SKM-1 treated with dmso at 0.1 percent for 144 hours (cell line): ENCODE measurements around the gene TXNL4B.

ENCODE experiments used
- DNase-seq: peaks from one replicate; lab custom pipeline; 2025; ENCODE audit not compliant: unreplicated experiment; lab: John Stamatoyannopoulos, UW

The TXNL4B gene

DNA sequence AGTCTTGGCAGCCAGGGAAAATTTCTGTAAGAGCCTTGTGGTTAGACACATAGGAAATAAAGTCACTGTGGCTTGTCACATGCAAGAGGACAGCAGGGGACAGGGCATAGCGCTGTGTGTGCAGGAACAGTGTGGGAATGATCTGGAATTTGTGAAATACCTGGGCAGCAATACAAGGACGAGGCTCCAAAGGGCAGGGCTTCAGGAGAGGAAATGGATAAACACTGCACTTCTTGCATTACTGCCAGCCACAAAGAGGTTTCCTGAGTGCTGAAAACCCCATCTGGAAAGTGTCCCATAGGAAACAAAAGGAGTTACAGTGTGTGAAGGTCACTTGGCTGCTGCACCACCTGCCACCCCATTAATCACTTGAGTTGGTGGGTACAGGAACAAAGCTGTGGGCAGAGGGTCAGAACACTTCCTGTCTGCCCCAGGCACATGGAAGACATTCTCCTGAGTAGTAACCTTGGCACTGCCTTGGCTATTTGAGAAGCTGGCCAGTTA, 51.2 kb downstream of the TXNL4B start:
- DNase-seq: no peak

DNA sequence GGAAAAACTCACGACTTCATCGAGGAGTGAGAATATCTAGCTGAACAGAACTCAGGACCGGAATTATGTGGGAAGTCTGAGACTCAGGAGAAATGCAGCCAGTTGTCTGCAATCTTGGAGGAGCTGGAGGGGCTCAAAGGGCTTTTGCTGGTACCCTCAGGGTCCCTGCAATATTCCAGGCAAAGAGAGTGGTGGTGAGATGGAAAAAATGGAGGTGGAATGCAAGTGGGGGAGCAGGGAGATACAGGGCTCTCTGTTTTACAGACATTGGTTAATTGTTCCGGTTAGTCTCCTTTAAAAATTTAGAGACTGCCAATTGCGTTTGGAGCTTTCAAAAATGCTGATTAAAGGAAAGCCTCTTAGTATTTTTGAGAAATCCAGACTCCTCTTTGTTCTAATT, 57.3 kb downstream of the TXNL4B start:
- no peak for DNase-seq
